CD4-positive, alpha-beta T cell treated with Interleukin-1 beta for 1 hour (primary cell): ENCODE data around the gene AMH.
"Not testable (repeated sequence)": the region's sequence is repeated elsewhere in the genome, so short reads cannot be mapped to it uniquely, and the experiment has no call there.

Experiments used
- DNase-seq, 2 donors: peaks; one replicate each; pipeline ENCODE4 v3.0.0-alpha.2; 2020 to 2022

The AMH gene

GRCh38 chr19:2249010-2249866 lies at the start of gene AMH:
AMH (plus strand) TSS chr19:2249323; CDS start chr19:2249333, 10 bp downstream.
- DNase-seq = no peak

DNA sequence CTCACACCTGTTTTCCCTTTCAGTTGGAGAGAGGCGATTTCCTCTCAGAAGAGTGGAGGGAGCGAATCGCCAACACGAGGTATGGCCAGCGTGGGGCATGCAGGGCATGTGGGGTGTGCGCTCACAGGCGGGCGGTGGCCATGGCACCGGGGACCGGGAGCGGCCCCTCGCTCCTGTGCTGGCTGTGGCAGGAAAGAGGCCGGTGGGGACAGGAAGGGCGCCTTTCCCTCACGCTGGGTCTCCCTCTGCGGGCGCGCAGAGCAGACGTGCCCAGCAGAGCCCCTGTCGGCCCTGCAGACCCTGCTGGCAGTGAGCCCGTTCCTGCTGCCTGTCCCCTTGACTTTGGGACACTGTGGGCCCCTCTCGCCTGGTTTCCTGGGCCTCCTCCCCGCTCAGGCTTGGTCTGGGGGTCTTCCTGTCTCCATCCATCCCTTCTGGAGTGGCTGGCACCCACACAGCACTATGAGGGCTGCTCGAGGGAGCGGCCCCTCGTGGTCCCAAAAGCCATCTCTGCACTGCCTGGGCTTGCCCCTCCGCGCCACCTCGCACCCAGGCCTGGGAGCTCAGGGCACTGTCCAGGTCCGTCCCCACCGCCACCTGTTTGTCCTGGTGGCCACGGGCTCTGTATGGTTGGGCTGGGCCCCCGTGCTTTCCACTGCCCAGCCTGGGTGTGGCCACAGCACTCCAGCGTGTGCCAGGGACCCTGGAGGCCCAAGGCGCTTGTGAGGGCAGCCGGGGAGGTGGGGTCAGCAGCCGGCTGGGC lies 49.1 kb upstream of the AMH start:
- DNase-seq = no peak

DNA sequence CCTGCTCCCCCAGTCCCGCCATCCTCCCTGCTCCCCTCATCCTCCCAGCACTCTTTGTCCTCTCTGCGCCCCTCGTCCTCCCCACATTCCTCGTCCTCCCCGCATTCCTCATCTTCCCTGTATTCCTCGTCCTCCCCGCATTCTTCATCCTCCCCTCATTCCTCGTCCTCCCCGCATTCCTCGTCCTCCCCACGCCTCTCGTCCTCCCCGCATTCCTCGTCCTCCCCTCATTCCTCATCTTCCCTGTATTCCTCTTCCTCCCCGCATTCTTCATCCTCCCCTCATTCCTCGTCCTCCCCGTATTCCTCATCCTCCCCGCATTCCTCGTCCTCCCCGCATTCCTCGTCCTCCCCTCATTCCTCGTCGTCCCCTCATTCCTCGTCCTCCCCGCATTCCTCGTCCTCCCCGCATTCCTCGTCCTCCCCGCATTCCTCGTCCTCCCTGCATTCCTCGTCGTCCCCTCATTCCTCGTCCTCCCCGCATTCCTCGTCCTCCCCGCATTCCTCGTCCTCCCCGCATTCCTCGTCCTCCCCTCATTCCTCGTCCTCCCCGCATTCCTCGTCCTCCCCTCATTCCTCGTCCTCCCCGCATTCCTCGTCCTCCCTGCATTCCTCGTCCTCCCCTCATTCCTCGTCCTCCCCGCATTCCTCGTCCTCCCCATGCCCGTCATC lies 48.4 kb upstream of the AMH start:
- not testable (repeated sequence) for DNase-seq

- no peak for DNase-seq
These were observed 47.5 kb upstream of the AMH start for GRCh38 chr19:2201473-2202148.

DNA sequence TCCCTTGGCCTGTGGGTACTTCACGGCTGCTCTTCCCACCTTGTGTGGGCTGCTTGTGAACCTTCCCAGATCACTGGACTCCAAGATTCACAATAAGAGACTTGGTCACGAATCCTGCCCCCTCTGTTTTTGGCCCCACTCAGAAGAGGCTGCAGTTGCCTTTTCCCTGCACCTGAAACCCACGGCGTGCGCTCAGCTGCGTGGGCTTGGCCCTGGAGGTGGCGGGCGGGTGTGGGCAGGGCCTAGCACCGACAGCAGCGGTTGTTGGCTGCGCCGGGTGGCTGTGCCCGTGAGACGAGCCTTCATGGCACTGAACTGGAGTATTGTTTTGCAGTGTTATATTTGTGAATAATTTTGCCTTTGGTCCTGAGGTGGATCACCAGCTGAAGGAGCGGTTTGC lies 46.8 kb upstream of the AMH start:
- DNase-seq = no peak

DNA sequence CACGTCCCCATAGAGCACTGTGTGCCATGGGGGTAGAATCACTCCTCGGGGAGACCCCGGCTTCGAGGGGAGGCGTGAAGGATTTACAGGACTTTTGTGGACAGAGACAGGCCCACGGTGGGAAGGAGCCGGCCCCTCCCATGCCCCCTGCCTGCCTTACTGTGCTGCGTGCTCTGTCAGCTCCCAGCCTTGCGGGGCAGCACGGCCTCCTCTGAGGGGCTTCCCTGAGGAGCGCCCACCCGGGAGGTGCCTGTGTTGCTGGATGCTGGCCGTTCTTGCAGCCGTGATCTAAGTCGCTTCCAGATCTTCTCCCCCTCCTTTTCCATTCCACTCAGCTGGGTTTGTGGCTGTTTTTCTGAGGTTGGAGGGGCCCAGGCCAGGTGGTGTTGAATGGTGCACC lies 42.1 kb upstream of the AMH start:
- DNase-seq = no peak

- peak; percentile 17 to 21 for DNase-seq
These were observed 40.9 kb upstream of the AMH start for GRCh38 chr19:2207991-2208860.

- no peak for DNase-seq
These were observed 40.1 kb upstream of the AMH start for GRCh38 chr19:2208975-2209374.

DNA sequence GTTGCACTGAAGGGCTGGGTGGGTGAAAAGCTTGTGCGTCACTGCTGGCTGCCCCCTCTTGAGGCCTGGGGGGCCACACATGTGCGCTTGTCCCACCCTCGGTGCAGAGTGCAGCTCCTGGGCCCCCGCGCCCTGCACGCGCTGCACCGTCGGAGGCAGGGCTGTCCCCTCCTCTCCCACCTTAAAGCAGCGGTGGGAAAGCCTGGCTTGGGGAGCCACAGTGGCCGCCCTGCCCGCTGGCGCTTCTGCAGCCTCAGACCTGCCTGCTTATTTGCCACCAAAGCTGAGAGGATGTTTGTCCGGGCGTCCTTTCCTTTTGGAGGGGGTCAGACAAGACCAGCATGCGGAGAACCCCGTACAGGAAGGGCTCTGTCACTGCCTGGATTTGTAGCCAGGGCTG lies 39.7 kb upstream of the AMH start:
- DNase-seq = no peak

DNA sequence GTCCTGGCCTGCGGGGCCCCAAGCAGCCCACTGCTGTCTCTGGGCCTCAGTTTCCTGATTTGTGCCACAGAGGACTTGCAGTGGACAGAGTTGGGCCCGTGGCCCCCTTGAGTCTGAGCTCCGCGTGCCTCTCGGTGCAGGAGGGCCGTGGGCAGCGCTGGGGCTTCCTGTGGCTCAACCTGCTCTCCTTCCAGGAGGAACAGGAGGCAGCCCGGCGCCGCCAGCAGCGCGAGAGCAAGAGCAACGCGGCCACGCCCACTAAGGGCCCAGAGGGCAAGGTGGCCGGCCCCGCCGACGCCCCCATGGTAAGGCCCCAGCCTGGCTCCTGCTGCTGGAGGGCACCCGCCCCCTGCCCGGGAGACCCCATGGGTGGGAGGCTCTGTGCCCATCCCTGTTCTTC lies 38.9 kb upstream of the AMH start:
- no peak for DNase-seq

DNA sequence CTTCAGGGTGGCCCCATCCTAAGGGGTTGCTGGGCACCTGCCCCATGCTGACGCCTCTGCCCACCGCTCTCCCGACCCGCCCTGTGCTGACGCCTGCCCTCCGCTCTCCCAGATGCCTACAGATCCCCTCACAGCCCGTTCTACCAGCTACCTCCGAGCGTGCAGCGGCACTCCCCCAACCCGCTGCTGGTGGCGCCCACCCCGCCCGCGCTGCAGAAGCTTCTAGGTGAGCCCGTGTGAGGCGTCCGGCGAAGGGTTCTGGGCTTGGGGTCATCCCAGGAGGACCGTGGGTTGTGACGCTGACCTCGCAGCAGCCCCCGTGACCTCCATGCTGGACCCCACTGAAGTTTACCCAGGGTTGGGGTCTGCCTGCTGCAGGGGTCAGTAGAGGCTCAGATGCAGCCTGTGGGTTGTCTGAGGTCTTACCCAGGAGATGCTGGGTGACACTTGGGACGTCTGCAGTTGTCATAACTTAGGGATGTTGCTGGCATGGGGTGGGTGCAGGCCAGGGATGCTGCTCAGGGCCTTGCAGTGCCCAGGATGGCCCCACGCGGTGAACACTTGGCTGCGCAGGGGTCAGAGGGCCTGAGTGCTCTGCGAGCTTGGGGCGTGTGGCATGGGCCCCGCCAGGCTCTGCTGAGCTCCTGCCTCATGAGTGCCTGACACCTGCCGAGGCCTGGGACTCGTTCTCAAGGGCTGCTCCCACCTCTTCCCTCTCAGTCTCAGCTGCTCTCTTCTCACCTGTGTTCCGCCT lies 38.0 kb upstream of the AMH start:
- DNase-seq = no peak

DNA sequence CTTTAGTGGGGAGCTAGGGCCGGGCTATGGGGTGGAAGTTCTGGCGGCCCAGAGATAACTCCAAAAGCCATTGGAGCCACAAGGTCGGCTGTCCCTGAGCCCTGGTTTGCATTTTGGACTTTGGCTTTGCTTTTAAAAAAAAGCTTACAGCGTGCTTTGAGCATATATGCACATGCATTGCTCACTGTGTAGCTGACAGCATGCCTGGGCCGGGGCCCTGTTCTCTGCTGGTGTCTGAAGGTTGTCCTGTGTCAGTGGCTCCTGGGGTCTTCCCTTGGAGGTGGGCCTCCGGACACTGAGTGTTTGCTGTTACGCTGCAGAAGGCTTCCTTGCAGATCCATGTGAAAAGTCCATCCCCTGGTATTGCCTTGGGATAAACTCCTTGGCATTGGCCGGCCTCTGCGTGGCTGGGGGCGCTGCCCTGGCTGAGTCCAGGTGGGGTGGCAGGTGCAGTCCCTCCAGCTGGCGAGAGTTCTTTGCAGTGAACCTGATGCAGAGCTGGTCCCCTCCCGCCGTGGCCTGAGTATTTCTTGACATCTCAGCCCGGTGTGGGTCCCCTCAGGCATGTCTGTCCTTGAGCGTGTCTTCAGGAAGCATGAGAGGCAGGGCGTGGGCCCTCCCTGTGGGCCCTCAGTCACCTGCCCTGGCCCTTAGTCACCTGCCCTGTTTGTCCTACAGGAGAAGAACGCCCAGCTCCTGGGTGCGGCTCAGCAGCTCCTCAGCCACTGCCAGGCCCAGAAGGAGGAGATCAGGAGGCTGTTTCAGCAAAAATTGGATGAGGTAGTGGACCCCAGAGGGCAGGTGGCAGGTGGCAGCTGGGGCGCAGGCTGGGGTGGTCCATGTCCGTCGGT lies 36.0 kb upstream of the AMH start:
- DNase-seq = no peak

DNA sequence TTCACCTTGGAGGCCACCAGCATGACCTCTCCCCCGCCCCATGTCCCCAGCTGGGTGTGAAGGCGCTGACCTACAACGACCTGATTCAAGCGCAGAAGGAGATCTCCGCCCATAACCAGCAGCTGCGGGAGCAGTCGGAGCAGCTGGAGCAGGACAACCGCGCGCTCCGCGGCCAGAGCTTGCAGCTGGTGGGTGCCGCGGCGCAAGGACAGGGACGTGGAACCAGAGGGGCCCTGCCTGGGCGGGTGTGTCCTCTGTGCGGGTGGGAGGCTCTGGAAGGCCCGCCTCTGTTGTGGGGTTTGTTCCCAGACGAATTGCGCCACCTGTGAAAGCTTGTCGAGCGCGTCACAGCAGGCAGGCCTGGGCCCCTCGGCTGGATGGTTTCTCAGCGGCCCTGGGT lies 35.3 kb upstream of the AMH start:
- DNase-seq = no peak

DNA sequence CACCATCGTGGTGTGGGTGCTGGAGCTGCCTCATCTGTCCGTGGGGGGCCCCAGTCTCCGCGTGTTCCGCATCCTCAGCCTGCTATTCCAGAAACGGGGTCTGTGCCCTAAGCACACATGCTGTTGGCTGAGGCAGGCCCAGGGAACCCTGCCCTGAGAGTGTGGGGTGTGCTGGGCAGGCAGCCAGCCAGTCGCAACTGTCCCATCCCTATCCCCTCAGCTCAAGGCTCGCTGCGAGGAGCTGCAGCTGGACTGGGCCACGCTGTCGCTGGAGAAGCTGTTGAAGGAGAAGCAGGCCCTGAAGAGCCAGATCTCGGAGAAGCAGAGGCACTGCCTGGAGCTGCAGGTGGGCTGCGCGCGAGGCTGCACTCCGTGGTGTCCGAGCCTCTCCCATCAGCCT lies 34.9 kb upstream of the AMH start:
- DNase-seq = no peak

GRCh38 chr19:2215281-2215751 lies 33.8 kb upstream of the AMH start:
- DNase-seq = peak in 1 of 2 donors; percentile 44

GRCh38 chr19:2216361-2217225 lies 32.5 kb upstream of the AMH start:
- no peak for DNase-seq

DNA sequence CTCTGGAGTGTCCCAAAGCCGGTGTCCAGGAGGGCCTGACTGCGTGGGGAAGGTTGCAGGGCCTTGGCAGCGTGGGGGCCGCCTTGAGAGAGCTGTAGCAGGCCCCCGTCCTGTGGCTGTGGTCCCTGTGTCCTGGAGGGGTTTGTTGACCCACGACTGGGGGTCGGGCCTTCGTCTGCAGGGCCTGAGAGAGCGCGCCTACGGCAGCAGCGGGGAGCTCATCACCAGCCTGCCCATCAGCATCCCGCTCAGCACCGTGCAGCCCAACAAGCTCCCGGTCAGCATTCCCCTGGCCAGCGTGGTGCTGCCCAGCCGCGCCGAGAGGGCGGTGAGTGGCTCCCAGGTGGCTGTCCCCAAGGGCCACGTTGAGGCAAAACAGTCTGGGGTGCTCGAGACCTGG lies 31.5 kb upstream of the AMH start:
- DNase-seq = no peak

DNA sequence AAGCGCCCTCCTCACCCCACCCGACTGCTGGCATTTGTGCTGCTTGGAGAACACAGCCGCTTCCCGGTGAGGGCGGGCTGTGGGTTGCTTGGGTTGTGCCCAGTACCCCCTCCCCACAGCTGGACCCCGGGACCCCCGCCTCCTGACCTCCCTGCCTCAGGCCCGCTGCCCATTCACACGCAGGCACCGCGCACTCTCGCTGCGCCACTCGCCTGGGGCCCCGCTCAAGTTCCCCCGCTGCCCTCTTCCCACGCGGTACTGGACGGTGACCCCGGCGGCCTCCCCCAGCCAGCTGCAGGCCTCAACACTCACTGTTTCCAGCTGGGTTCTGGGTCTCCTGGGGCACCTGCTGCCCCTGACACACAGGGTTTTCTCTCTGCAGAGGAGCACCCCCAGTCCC lies 29.4 kb upstream of the AMH start:
- DNase-seq = no peak

DNA sequence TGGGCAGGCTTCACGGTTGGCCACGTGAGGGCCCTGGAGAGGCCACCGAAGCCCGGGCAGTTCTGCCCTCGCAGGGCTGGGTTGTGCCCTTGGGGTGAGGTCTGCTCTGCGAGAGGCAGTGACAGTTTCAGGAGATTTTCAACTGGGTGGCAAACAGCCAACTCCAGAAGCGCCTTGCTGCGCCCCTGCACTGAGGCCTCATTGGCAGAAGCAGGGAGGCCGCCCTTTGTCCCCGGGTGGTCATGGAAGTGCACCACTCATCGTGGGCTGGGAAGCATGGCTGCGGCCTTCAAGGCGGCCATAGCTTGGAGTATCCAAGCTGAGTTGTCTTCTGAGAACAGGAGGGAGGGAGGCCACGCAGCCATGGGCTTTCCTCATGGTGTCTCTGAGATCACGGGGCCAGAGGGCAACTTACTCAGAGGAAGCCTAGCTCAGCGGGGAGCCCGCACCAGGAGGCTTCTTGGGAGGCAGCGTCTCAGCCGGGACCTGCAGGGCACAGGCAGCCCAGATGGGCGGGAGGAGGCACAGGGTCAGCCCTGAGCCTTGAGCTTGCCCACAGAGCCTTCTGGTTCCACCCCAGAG lies 27.8 kb upstream of the AMH start:
- DNase-seq = no peak
